HG03139 (cell line): ENCODE results near the gene CCSAP.
"Not testable (repeated sequence)": the region's sequence is repeated elsewhere in the genome, so short reads cannot be mapped to it uniquely, and the experiment has no call there.

Experiments
- ATAC-seq: cut with Tn5 transposase; IDR thresholded peaks from one replicate; pipeline ENCODE4 v1.9.1; 2021; ENCODE audit not compliant: unreplicated experiment

The CCSAP gene

GRCh38 chr1:229291686-229292085 is 51.2 kb downstream of the CCSAP start:
- ATAC-seq = not testable (repeated sequence)

DNA sequence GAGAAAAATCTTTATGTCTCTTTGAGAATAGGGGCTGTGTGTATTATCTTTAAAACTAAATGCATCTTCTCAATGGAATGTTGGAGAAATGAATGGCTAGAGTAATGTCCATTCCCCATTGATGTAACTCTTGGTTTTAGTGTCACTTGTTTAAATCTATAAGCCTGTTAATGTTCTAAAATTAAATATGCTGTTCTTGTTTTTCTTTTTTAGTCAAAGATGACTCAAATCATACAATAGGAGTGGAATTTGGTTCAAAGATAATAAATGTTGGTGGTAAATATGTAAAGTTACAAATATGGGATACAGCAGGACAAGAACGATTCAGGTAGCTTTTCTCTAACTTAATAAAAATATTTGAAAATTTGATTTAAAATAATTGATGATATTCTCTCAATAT is 54.3 kb downstream of the CCSAP start:
- no peak for ATAC-seq

DNA sequence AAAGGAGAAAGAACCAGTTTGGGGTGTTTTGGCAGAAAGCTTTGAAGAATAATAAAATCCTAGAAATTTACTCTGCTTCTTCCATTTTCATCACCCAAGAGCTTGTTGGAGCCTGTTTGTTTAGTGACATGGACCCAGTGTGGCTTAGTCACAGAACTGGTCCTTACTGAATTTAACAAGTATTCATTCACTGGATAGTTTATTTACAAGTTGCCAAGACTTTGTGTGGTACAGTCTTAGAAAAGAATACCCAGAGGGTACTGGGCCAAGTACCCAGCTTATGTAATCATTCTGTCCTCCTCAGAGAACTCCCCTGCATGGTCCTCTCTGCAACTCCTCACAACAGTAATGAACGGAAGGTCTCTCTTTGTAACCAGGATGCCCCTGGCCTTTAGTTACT is 55.6 kb downstream of the CCSAP start:
- no peak for ATAC-seq

DNA sequence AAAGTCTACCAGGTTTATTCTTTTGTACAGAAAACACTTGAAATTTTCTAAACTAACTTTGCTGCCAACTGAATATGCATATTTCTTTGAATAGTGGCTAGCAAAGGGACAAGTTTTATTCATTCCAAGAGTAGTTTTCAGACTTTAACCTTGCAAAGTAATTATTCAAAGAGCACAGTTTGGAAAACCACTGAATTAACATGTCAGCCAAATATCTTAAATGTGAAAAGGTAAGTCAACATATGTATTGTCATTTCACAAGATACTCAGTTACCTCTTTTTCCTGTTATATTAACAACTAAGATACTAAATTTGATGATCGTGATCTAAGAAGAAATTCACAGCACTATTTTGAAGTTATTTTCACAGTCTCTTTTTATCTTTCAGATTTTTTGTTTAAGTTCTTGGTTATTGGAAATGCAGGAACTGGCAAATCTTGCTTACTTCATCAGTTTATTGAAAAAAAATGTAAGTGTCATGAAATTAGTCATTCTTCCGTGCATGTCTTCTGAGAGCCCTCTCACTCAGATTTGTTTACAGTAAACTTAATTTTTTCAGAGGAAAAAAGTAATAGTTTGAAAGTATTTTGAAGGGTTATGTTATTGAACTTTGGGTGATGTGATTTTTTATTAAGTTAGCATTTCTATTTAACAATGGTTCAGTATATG is 56.6 kb downstream of the CCSAP start:
- ATAC-seq = no peak

DNA sequence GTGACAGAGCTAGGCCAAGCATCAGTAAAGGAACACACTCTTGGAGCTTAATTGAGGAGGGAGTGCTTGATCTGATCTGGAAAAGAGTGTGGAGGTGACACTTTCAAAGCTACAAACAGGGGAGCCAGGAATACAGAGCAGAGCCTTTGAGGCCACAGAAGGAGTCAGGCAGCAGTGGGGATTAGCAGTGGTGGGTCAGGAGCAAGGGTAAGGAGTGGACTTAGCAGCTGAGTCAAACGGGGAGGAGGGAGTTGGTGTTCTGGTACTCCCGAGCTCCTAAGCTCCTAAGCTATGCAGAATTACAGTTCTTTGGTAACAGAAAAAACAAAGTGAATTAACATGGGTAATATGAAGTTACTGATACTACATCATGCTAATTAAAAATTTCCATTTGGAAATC is 57.4 kb downstream of the CCSAP start:
- no peak for ATAC-seq

DNA sequence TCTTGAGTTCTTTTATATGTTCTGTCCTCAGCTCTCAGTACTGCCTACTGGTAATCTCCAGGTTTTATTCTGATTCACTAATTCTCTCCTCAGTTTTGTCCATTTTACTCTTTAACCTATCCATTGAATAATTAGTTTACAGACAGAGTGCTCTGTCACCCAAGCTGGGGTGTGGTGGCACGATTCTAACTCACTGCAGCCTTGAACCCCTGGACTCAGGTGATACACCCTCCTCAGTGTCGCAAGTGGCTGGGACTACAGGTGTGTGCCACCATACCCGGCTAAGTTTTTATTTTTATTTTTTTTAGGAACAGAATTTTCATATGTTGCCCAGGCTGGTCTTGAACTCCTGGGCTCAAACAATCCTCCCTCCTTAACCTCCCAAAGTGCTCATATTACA is 58.0 kb downstream of the CCSAP start:
- no peak for ATAC-seq

DNA sequence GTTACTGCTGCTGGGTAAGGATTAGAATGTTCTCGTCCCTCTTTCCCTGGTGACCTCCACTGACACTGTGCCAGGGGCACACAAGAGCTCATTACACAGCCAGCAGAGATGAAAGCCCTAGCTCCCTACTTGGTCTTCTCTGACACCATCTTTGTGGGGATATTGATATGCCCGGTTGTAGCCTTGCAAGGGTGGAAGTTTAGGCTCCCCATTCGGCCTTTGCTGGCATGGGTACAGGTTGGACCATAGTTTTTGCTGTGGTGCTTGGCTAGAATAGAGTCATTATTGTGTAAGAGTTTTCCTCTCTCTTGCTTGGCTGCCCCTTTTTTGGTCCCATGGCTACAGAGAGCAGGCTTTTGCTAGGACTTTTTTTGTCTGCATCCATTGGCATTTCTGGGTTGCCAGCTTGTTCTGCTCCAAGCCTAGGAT is 59.6 kb downstream of the CCSAP start:
- ATAC-seq = no peak

GRCh38 chr1:229282295-229282823 is 60.5 kb downstream of the CCSAP start:
- ATAC-seq = no peak

DNA sequence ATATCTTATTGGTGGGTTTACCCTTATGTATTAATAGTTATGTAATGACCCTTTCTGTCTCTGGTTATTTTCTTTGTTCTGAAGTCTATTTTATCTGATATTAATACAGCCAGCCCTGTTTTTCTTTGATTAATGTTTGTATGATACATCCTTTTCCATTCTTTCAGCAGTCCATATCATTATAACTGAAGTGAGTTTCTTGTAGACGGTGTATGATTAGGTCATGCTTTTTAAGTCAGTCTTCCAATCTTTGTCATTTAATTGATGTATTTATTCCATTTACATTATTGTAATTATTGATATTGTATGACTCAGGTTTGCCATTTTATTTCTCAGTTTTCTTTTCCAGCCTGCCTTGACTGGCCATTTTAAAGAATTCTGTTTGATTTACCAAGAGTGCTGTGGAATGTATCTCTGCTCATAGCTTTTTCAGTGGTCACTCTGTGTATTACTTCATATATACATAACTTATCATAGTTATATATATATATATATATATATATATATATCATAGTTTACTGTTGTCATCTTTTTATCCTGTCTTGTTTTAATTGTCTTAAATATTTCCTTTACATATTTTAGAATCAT is 61.4 kb downstream of the CCSAP start:
- ATAC-seq = no peak

DNA sequence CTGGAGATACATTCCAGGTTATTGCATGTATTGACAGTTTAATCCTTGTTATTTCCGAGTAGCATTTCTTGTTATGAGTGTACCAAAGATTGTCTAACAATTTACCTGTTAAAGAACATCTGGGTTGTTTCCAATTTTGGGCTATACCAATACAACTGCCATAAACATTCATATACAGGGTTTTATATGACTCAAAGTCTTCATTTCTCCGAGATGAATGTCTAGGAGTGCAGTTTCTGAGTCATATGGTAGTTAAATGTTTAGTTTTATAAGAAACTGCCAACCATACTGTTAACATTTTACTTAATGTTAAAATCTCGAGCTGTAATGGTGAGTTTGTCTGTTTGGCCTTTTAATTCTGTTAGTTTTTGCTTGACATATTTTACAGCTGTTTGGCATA is 61.9 kb downstream of the CCSAP start:
- ATAC-seq = no peak

GRCh38 chr1:229280037-229280828 is 62.6 kb downstream of the CCSAP start:
- no peak for ATAC-seq

- no peak for ATAC-seq
Observed at GRCh38 chr1:229279242-229279641, 63.6 kb downstream of the CCSAP start.

DNA sequence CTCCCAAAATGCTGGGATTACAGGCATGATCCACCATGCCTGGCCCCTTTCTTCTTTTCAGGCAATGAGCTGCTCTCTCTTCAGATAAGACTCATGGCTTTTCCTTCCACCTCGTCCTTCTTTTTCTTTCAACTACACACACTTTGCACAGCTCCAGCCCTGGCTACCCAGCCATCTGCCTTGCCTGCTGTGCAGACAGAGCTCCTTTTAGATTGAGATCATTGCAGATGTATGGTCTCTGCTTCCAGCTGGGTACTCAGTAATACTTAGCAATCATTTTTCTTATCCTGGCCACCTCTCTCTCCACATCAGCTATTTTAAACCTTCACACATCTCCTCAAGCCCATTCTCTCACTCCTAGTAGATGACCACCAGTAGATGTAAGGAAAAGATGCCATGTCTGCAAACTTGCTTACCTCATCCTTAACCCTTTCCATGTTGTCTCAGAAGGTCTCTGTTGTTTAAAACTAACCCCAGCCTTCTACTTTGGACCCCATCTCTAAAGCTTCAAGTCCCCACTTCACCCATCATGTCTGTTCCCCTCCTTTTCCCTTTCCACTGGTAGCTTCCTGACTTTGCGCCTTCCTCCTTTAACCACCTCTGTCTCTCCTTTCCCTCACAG is 64.6 kb downstream of the CCSAP start:
- ATAC-seq = no peak

- no peak for ATAC-seq
Observed at GRCh38 chr1:229275005-229275404, 67.8 kb downstream of the CCSAP start.

- ATAC-seq = no peak
Observed at GRCh38 chr1:229273507-229274232, 69.2 kb downstream of the CCSAP start.

DNA sequence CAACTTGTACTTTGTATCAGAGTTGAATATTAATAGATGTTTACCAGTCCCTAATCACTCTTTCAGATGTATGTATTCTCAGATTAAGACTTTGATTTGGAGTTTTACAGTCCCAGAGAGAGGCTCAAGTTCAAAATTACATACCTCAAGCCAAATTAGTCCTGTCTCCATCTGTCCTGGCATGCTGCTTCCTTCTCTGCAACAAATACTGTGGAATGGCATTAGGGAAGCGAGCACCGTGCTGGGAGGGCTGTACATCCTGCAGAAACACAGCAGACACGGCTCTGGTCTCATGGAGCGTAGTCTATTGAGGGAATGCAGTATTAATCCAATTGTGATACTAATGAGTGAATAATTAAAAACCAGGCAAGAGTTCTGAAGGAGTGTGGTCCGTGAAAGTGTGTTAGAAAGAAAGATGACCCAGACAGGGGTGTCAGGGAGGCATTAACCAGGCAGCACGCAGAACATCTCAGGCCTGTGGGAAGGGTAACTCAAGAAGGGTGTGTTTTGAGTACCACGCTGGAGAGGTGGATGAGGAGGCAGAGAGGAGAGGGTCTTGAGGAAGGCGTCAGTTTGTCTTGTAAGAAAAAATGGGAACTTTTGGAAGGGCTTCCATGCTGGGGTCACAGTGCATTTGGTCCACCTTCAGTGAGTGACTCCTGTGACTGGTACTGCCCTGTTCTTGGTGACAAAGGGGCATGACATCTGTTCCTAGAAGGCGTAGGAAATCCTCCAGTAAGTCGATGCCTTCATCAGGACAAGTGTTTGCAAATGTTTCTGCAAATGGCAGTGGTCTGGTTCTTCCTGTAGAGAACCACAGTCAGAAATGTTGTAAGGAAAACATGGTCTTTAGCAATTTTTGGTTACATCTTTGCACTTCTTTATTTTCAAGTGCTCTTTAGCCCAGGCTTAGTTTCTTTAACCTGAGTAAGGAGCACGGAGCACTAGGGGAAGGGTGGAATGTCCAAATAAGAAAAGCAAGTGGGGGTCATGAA is 70.4 kb downstream of the CCSAP start:
- no peak for ATAC-seq

GRCh38 chr1:229271448-229272159 is 71.2 kb downstream of the CCSAP start:
- ATAC-seq = peak; percentile 42
